ENCODE results near the gene SLC24A4.
A peak's percentile ranks its signal among the peaks of the same experiment; 100 is the strongest.
"Not testable (repeated sequence)": the region's sequence is repeated elsewhere in the genome, so short reads cannot be mapped to it uniquely, and the experiment has no call there.

Gene SLC24A4

GRCh38 chr14:92373336-92373735 is 50.4 kb downstream of the SLC24A4 start:
- DNase-seq = no peak

DNA sequence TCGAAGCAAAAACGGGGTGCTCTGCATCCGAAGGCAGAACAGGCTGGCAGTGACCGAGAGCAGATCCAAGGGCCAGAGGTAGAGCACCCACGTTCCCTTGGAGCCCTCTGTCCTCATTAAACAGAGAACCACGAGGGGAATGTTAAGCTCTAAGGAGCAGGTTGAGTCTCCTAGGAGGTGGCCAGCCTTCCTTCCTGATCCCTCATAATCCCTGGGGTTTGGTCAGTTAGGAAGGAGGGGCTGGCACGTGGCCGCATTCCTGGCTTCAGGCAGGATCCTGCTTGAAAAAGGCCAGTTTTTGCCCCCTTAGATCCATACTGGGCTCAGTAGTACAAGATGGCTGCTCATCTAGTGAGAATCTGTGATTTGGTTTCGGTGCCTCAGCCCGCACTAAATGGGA is 57.2 kb downstream of the SLC24A4 start:
- DNase-seq = no peak

GRCh38 chr14:92380582-92380981 is 57.6 kb downstream of the SLC24A4 start:
- no peak for DNase-seq

DNA sequence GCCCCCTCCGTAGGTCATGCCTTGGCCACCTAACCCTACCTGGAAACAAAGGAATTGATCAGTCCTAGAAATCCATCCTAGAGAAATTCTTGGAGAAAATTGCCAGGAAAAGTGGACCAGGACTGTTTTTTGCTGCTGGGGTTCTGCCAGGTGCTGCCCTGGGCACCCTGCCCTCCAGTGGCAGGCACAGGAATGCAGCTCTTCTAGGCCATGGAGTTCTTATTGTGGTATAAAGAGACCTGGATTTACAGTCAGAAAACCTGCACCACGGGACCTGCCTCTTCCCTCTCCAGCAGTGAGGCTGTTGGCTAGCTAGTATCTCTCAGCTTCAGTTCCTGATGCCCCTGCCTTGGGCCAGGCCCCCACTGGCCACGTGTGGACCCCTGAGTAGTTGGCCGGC is 59.7 kb downstream of the SLC24A4 start:
- no peak for DNase-seq

DNA sequence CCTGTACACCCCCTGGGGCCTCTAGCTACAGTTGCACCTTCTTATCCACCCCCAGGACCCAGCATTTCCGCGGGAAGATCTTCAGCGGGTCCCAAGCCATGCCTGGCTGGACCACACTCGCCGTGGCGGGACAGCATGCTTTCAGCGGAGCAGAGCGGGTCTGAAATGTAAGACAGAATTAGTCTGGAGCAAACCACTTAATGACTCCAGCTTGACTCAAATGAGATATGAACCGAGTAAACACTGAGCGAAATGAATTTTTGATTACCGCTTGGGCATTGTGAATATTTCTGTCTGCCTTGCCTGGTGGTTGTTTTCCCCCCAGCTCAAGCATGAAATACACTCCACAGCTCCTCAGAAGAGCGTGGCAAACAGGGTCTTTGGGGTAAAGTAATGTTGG is 60.8 kb downstream of the SLC24A4 start:
- DNase-seq = peak in 2 of 3 experiments; percentile 8 to 28

DNA sequence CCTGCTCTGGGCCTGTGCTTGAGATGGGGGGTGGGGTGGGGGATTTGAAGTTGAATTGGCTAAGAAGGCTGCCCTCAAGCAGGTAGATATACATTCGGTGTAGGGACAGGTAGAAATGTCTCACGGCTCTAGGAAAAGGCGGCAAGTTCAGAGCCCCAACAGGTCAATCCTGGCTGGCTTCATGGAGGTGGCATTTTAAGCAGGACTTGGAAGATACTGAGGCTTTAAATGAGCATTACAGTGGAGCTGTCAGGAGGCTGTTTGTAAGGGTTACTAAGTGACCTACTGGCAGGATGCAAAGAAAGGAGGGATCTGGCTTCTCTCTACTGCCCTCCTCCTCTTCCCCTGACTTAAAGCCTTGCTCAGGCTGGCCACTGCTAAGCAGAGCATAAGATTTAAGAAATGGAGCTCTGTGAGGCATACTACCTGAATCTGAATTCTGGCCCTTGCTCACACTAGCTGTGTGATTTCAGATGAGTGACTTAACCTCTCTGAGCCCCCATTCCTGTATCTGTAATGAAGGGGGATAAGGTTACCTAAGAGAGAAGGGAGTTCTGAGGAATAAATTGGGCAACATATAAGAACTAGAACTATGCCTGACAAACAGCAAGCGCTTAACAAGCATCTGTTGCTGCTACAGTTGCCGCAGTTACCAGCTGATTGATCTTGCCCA is 61.6 kb downstream of the SLC24A4 start:
- no peak for DNase-seq

DNA sequence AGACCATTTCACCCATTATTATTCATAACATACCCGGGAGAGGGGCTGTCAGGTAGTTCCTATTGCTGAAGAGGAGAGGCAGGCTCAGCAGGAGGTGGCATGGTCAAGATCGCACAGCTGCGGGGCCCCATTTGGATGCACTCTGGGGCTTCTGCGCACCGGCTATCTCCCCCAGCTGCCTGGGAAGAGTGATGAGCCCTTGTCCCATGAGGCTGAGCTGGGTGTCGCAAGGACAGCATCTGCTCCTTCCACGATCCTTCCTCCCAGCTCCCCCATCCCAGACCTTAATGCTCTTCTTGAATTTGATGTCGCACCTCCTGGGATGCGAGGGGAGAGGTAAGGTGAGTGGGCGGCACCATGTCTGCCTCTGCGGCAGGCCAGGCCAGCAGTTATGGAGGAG is 62.6 kb downstream of the SLC24A4 start:
- DNase-seq = no peak

DNA sequence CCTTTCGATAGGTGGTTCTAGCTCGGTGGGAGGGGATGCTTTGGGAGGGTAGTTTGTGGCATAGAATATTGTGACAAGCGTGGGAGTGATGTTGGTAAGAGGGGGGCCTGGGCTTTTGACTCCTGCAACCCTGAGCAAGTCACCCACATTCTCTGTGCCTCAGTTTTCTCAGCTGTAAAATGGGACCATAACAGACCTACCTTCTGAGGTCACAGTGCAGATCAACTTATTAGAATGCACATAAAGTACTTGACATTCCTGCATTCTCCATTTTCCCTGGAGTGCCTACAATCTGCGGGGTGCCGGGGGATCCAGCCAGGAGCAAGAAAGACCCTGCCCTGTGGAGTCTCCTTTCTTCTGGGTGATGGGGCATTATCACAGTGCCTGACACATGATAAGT is 63.2 kb downstream of the SLC24A4 start:
- no peak for DNase-seq

GRCh38 chr14:92386637-92387036 is 63.7 kb downstream of the SLC24A4 start:
- no peak for DNase-seq

DNA sequence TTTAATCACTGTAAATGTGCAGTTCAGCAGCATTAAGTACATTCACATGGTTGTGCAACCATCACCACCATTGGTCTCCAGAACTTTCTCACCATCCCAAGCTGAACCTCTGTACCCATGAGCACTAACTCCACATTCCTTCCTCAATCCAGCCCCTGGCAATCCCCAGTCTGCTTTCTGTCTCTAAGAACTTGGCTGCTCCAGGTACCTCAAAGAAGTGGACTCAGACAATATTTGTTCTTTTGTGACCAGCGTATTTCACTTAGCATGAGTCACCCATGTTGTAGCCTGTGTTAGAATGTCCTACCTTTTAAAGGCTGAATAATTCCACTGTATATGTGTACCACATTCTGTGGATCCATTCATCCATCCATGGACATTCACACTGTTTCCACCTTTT is 64.6 kb downstream of the SLC24A4 start:
- DNase-seq = no peak

GRCh38 chr14:92389598-92390158 is 66.7 kb downstream of the SLC24A4 start:
- DNase-seq = no peak

- DNase-seq = no peak
Measured at GRCh38 chr14:92391726-92392125, 68.8 kb downstream of the SLC24A4 start.

- no peak for DNase-seq
Measured at GRCh38 chr14:92392711-92393110, 69.7 kb downstream of the SLC24A4 start.

DNA sequence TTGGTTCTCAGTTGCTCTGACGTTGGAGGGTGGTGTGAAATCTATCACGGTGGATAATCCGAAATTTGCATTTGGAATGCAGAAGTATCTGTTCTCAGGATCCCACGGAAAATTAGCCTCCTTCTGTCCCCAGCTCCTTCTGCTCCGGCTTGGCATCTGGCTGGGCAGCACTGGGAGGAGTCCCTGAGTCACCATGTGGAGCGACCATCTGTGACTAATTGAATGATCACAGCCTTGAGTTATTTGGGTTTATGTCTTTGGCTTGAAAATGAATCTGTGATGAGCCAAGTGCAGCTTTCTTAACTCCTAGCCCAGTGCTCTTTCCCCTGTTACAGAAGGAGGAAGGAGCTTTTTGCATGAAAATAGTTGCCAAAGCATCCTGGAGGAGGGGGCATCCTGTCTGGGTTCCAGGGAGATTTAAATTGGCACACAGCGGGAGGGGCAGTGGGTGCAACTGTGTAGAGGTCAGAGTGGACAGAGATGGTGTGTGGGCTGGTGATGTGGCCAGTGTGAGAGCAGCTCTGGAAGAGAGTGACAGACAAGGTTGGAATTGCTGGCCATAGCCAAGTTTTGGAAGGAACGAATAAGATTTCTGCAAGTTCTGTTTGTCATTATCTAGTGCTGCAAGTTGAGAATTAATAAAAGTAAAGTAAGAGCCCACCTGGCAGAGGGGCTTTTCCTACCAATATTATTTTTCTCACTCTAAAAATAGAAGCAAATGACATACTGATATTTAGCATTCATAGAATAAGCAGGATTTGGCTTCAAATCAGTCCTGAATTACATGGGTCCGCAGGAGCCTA is 74.4 kb downstream of the SLC24A4 start:
- no peak for DNase-seq

- DNase-seq = no peak
Measured at GRCh38 chr14:92397953-92398564, 75.1 kb downstream of the SLC24A4 start.

- DNase-seq = no peak
Measured at GRCh38 chr14:92398888-92399636, 76.1 kb downstream of the SLC24A4 start.

DNA sequence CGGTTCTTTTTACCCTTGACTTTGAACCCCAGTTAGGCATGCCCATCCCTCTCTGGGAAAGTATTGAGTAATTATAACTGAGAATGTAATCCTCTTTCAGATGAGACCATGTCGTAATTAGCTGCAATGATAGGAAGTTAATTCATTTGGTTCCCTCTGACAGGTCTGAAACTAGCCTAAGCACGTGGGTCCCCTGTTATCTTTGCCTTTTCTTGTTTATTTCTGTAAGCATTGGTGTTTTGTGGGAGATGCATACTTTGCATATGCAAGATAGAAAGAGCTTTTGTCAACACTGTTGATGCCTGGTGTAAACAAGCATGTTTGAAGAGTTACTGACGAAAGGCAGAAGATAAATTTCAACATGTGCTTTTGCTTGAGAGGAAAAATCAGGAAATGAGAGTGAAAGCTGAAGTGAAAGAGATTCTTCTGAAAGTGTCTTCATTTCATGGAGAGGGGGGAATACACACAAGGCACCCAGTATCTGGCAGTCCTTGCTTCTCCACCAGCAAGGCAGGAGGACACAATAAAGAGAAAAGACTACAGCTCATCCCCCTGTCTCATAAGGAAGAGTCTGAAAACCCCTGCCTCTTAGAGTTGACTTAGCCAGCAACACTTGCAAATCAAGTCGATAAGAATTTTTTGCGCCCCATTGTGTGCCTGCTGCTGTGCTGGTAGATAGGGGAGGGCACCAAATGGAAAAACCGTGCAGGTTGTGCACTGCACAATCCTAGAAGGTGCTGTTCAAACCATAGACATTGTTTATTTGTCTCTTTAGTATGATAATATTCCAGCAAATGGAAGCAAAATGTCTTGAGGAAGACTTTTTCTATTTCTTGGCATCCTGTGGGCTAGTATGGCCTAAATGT is 77.8 kb downstream of the SLC24A4 start:
- no peak for DNase-seq

DNA sequence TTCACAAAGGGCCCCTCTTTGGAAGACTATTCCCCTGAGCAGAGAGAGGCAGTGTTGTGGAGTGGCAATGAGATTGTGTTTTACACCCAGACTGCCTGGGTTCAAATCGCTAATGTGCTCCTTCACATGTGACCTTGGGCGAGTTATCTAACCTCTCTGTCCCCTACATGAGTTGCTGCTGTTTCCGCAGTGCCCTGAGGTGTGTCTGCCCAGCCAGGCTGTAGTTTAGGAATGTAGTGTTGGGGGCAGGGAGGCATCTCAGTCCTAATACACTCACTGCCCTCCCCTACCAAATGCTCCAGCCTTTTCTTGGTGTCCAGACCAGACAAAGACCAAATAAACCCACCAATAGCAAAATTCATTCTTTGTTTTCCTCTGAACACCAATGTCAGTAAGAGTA is 78.6 kb downstream of the SLC24A4 start:
- no peak for DNase-seq

GRCh38 chr14:92402500-92402899 is 79.5 kb downstream of the SLC24A4 start:
- not testable (repeated sequence) for DNase-seq

- DNase-seq = no peak
Measured at GRCh38 chr14:92404018-92404417, 81.1 kb downstream of the SLC24A4 start.

DNA sequence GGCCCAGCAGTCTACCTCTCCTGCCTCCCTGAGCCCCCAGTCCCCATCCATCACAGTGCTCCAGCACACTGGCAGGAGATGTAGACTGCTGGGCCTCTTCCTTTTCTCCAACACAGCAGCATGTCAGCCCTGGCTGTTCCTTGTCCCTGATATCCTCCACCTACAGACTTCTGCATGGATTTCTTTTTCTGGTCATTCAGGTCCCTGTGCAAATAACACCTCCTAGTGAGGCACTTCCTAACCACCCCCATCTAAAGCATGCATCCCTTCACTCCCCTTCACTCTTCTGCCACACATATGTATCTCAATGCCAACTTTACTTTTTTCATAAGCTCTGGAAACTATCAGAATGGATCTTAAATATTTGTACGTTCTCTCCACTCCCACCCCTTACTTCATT is 81.5 kb downstream of the SLC24A4 start:
- DNase-seq = no peak

DNA sequence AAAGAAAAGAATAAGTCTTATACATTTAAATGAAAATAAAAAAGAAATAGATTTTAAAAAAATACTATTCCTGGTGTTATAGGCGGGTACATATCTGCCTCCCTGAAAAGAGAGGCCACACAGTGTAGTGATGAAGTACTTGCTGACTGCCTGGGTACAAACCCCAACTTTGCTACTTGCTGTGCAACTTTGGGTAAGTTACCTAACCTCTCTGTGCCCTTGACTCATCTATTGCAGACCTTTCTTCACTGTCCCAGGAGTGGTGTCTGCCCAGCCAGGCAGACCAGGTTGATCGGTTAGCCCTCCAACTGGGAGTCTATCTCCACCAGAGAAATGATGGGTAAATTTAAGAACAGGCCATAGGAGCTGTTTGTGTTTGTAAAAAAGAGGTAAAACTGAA is 82.0 kb downstream of the SLC24A4 start:
- no peak for DNase-seq
